Eye (tissue), 1 donor: ENCODE measurements around the gene PEX16.

Experiments used
- DNase-seq: peaks from one replicate; pipeline ENCODE4 v3.0.0-alpha.2; 2015

Gene PEX16

DNA sequence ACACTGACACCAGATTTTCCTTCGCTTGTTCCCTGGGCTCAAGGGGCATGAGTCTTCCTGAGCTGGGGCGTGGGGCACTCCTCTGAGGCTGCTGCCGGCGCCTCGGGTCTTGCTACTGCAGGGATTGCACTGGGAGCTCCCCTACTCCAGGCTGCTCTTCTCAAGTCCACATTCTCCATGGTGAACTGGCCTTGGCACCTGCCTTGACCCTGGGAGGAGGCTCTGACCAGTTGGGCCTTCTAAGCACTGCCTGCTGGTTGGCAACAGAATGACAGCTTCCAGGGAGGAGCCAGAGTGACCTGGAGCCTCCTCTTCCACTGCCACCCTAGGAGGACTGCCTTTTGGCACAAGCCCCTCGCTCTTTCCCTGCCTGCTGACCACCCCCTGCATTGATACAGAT lies 20.1 kb downstream of the PEX16 start:
- no peak for DNase-seq

DNA sequence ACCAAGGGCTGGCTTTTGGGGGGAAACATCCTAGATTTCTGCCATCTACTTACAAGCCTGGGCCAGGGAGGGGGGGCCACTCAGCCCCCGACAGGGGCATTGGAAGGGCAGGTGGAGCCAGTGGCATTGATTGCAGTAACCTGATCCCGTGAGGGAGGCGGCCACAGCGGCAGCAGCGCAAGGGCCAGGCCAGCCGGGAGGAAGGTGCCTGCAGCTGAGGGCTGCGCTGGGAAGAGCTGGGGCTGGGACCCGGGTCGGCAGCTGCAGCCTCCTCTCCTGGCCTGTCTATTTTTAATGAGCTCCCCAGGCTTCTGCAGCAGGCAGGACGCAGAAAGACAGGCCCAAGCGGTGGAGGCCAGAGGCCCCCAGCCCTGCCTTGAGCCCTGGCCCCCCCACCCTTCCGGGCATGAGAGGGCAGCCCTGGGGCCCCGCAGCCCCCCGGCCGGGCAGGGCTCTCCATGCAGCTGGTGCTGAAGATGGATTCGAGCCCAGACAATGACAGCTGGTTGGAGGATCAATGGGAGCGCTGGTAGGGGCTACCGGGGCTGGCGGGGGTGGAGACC lies 21.2 kb downstream of the PEX16 start:
- peak; percentile 85 for DNase-seq

DNA sequence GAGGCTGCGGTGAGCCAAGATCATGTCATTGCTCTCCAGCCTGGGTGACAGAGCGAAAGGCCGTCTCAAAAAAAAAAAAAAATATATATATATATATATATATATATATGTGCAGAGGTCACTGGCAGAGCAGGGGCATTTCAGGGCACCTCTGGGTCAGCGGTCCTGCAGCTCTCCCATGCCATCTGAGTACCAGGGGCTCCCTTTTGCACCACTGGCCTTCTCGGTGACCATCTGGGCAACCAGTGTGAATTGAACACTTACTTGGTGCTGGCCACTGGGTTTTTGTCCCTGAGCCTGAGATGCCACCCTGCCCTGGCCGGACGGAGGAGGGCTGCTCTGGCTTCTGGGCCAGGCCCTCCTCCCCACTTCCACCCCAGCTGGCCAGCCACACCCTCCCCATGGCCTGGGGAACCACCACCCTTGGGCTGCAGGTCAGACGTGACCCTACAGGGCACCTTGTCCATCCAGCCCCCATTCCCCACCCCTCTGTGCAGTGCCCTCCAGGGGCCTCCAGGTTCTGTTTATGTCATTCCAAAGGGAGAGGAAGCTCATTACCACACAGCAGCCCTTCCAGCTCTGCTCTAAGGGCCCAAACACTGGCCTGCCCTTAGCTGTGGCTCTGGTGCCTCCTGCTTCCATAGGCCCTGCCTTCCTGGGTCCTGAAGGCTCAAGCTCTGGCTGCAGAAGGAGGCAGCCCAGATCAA lies 22.0 kb downstream of the PEX16 start:
- DNase-seq = no peak

DNA sequence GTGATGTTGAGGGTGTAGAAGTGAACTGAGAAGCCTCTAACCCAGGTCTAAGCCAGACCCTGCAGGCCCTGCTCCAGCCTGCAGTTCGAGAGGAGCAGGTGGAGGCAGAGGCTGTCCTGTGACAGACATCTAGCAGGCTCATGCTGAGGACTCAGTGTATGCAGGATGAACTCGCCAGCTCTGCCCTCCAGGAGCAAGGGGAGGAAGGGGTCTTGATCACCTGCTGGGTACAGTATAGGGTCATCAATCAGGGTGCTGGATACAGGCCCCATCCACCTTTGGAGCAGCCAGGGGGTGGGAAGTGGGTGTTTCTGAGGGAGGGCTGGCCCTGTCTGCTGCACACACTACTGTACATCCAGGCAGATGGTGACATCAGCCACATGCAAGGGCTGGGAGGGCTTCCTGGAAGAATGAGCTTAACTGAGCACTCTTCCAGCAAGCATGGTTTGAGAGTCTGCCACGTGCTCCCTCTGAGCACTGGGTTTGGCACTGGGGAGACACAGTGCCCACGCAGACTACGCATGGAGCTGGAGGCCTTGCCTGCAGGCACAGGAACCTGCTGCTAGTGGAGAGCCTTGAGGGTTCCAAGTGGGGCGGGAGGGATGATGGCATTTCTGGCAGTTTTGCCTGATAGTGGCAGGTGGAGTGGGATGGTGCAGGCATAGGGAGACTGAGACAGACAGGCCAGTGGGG lies 23.0 kb downstream of the PEX16 start:
- no peak for DNase-seq

DNA sequence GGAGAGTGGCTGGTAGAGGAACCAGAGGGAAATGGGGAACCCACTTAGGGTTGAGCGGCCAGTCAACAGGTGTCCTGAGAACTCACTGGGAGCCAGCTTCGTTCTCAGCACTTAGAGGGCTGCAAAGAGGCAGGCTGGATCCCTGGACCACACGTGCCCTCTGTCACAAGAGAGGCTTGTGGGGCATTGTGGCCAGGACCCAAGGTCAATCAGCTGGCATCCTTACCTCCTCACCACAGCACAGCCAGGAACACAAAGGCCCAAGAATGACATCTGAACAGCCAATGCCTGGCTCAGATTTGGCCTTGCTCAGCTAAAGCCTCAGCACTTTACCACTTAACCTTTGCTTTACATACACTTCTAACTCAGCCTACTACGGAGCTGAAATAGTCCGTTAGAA lies 24.8 kb downstream of the PEX16 start:
- no peak for DNase-seq

DNA sequence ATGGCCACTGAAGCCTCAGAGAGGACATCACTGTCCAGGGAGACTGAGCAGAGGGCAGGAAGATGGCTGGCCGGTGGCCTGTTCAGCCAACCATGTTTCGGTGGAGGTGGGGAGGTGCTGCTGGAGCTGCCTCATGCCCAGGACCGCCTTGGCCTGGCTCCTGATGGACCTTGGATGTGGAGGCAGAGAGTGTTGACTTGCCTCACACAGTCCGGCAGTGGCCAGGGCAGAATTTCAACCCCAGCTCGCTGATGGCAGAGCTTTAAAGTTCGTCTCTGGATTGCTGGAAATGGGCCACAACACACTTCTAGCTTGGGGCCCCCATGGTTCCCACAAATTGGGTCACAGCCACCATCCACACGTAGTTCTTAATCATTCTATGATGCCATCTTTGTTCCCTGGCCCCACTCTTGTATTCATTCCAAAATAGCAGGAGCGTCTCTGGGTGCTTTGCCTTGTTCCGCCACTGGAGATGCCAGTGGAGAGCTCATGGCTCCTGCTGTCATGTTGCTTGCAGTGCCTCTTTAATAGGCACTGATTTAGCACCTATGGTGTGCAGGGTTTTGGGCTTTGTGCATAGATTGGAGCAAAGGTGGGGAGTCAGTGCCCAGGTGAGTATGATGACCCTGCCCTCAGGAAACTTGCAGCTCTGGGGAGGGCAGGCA lies 26.7 kb downstream of the PEX16 start:
- DNase-seq = no peak

DNA sequence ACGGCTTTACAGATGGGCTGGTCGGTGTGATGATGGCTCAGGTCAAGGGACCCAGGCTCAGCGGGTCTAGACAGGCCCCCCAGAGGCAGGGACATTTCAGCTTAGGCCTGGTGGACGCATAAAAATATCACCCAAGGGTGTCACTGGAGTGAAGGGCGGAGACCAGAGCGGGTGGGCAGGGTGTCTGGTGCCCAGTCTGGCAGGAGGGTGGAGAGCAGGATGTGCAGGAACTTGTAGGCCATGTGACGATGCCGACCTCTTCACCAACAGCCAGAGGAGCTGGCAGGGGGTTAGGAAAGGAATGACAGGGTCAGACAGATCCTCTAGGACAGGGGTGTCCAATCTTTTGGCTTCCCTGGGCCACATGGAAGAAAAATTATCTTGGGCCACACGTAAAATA lies 27.7 kb downstream of the PEX16 start:
- DNase-seq = no peak

DNA sequence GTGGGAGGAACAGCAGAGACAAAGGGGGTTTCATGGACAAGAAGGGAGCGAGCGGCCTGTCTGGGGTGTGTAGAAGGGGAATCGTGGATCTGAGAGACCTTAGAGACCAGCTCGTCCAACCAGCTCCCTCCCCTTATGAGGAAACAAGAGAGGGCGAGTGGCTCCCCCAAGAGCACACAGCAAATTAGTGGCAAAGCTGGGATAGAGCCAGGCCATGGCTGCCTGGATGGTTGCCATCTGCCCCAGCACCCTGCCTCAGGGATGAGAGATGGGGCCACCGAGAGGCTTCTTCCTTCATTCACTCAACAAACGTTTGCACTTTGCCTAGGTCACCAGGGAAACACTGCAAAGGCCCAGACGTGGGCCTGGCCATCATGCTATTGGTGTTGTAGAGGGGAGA lies 28.1 kb downstream of the PEX16 start:
- DNase-seq = no peak

DNA sequence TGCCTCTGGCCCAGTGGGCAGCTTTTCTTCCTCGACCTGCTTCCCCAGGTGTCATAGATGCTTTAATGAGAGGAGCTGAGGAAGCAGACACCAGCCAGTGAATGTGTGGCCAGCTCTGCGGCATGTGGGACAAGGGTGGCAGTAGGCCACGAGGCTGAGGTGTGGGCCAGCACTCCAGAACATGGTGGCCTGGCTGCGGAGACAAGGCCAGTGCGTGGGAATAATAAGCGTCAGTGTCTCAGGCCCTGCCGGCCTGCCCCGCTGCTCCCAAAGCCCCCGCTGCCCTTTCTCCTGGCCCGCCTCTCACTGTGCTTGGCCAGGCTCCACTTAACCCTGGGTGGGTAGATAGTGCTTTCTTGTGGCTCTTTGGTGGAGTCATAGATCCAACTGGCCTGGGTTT lies 30.1 kb downstream of the PEX16 start:
- no peak for DNase-seq

DNA sequence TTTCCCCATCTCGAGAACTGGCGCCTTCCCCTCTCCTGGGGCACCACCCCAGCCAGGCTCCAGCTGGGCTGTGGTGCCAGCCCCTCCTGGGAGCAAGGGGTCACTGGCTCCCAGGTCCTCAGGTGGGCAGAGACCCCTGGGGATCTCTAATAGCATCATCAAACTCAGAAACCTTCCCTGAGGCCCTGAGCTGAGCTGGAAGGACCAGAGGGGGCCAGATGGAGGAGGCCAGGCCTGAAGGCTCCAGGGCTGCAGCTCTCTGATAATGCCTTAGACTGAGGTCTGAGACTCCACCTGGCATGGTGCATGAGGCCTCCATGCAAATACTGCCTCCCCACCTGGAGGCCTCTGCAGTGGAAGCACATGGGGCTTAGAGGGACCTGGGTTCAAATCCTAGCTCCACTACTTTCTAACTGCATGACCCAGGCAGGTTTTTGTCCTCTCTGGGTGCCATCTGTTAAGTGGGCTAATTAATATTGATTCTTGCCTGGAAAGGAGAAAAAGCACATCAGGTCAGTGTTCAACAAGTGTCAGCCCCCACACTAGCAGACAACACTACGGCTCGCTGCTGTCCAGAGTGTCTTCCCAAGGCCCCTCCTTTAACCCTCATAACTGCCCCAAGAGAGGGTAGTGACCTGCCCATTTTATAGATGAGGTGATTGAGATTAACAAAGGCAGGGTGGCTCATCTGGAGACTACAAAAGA lies 30.7 kb downstream of the PEX16 start:
- peak; percentile 25 for DNase-seq

DNA sequence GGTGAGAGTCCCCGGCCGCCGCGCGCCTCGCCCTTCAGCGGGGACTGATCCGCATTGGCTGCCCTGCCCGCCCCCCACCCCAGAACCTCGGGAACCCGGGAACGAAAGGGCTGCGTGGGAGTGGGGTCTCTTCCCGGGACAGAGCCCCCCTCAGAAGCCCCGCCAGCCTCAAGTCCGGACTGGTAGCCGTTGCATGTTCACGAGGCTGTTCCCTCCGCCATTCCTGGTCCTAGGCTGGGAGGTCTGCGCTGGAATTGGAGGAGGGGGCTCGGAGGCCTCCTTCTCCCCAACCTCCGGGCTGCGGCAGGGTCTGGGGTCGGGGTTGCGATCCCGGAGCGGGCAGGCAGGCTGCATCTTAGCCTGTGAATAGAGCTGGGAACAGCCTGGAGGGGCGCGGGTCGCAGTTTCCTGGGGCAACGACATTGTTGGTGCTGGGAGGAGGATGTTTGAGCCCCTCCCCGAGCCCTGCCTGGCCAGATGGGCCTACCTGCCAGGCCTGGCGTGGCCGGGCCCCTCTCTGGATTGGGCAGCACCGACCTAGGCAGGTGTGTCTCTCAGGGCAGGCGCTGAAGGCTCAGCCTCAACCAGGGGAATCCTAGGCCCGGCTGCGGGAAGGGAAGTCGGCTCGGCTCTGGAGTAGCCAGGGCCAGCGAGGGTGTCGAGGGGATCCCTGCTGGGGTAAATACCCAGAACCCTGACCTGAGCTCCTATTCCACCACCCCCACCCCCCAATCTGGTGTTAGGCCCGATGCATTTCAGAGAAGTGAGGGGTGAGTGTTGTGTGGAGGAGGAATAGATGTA lies 31.6 kb downstream of the PEX16 start:
- DNase-seq = peak; percentile 51

DNA sequence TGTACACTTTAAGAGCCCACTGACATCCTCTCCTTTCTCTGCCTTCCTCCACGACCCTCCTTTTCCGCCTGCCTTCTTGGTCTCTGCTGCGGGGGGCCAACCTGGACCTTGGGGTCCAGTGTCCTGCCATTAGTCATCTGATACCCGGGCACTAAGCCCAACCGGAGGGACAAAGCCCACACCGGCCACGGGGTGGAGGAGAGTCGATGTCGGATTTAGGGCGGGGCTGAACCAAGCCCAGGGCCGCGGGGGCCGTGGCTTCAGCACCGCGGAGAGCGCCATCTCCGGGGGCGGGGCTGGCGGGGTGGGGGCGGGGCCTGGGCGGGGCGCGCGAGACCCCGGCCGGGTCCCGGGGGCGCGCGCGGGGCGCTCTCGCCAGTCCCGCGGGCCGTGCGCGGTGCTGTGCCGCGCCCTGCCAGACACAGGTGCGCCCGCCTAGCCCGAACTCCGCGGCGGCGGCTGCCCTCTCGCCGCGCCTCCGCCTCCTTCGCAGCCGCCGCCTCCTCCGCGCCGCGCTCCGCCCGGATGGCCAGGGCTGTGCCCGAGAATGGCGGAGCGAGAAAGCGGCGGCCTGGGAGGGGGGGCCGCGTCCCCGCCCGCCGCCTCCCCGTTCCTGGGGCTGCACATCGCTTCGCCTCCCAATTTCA lies 32.3 kb downstream of the PEX16 start, which contains the start of gene MAPK8IP1:
Gene MAPK8IP1, plus strand, starts transcription at position 378 of the 647 bp plus-strand sequence. Its CDS starts 170 bp downstream, at position 548.
- peak; percentile 77 for DNase-seq

DNA sequence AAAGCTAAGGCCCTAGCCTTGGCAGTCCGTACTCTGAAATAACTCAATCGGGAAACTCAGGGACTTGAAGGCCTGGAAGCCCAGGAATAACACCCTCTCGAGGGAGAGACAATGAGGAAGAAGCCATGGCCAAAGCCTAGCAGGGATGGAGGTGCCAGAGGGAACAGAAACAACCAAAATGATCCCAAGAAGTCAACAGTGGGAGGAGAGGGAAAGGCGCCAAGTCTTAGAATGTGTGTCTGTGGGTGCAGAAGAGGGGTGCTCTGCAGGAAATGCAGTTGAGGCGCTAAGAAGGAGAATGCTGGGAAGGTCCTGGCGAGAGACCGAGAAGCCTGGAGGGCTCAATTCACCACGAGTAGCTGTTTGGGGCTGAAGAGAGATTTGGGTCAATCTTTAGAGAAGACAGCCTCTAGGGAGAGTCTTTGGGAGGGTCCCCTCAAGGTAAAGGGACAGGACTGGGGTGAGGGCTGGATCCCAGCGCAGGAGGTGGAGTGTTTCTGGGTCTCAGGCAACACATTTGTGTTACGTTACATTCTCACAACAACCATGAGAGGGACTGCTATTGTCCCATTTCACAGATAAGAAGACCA lies 33.0 kb downstream of the PEX16 start:
- no peak for DNase-seq

DNA sequence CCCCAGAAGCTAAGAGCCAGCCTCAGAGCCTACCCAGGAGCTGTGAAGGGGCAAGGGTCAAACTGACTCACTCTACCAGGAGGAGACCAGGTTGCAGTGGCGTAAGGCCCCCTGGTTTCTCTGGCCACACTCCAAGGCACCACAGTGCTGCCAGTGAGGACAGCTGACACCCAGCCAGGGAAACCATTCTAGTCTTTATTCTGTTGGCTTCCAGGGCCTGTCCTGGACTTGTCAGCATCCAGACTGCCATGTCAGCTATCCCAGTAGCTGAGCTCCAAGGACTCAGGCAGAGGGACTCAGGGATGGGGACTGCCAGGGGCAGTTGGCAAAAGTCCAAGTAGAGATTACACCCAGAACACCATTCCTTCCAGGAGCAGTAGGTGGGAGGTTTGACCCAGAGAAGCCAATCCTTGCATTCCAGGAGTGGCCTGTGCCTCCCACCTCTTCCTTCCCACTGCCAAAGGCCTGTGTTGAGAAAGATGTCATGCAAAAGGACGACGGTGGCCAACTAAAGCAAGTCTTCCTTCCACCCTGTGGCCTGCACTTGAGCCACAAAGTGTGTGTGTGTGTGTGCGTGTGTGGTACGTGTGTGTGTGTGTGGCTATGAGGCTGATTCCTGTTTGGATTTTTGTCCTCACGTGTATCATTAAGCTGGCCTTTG lies 35.8 kb downstream of the PEX16 start:
- DNase-seq = no peak

DNA sequence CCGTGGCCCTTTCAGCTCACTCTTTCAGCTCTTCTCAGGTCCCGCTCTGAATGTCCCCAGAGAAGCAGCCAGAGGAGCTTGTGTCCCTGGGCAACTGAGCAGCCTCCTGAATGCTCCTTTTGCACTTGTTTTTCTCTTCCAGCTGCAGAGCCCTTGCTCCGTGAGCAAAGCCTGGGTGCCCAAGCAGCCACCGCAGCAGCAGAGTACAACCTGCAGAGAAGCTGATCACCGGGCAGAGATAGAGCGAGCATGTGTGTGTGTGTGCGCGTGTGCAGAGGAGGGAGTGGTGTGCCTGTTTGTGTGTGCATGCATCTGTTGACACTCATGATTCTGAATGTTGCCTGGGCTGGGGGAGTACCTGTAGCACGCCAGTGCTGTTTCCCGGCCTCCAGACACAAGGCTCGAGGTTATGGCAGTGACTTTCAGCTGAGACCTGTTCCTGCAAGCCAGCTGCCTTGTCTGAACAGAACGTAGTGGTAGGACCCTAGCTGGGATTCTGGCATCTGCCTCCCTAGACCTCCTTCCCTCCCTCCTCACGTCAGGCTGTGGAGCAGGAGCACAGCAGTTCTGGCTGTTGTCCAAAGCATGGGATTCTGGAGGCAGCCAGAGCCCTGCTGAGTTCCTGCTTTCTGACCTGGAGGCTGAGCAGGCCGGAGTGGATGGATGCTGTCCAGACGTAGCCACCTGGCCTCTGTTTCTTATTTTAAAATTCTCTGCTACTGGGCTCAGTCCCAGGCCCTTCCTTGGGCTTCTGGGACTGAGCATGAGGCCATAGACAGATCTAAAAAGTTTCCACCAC lies 36.7 kb downstream of the PEX16 start:
- no peak for DNase-seq

DNA sequence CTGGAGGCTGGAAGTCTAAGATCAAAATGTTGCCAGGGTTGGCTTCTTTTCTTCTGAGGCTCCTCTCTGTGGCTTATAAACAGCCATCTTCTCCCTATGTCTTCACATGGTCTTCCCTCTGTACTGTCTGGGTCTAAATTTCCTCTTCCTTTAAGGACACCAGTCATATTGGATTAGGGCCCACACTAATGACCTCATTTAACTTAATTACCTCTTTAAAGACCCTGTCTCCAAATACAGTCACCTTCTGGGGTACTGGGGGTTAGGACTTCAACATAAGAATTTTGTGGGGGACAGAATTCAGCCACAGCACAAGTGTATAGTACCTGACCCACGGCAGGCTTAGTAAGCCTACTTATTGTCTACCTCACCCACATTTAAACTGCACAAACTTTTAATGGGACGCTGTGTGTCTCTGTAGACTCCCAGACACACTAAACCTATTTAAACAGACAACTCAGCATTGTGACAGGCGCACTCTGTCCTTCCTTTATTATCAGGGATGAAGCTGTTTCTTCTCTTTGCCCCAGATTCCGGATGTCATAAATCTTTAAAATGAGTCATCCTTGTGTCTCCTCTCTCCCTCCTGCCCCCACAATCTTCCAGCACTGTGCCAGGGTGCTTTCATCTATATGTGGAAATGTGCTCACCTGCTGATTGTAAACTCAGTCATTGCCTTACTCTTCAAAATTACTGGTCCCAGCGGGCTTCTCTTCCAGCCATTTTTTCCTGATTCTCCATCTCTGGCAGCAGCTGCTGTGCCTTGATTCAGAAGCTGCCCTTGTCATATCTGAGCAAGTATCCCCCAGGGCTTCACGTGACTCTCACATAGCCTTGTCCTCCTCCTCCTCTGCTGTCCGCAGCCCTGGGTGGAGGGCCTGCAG lies 37.6 kb downstream of the PEX16 start:
- peak; percentile 75 for DNase-seq

DNA sequence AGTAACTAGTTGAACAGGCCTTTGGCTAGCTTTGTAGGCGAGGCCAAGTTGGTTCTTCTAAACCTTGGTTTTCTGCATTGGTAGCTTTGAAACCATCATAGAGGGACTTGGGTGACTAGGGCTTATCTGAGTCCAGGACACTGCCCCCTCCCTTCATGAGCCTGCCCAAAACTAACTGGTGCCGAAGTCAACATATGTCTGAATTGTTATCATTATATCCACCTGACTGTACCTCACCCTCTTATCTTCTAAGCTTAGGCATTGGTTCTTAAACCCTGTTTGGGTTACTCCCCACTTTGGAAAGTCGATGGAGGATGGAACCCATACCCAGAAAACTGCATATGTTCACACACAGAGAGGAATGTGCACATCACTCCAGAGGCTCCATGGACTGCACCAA lies 39.8 kb downstream of the PEX16 start:
- no peak for DNase-seq

DNA sequence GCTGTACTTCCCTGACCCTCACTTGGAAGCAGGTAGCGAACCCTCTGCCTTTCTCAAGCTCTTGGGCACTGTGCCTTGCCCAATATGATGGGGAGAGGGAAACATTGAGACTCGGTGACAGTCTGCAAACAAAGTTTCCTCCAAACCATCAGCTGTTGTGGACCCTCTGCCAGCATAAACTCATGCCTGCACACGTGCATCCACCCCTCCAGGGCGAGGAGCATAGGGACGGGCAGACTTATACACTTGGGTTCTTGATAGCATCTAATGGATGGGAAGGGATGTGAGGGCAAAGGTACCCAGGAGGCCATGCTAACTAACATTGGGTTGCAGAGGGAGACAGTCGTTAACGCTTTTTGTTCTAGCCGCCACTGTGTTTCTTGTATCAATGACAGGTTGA lies 40.5 kb downstream of the PEX16 start:
- no peak for DNase-seq

DNA sequence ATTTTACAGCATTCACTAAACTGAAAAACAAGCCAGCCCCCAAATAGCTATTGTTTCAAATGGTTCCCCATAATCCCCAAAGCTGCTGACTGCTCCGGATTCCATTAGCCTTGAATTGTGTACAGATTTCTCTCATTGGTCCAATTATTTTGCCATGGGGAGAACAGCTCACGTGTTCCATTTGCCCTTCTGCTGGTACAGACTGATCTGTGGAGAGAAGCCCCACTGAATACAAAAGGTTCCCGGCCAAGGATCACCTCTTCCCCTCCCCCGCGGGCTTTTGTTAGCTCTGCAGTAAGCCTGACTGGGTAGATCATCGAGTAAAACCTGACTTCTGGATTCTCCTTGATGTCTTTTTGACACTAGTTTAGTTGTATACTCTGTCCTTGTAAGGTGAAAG lies 41.3 kb downstream of the PEX16 start:
- DNase-seq = no peak
